ENCODE data around the gene C10orf143.

Gene C10orf143

DNA sequence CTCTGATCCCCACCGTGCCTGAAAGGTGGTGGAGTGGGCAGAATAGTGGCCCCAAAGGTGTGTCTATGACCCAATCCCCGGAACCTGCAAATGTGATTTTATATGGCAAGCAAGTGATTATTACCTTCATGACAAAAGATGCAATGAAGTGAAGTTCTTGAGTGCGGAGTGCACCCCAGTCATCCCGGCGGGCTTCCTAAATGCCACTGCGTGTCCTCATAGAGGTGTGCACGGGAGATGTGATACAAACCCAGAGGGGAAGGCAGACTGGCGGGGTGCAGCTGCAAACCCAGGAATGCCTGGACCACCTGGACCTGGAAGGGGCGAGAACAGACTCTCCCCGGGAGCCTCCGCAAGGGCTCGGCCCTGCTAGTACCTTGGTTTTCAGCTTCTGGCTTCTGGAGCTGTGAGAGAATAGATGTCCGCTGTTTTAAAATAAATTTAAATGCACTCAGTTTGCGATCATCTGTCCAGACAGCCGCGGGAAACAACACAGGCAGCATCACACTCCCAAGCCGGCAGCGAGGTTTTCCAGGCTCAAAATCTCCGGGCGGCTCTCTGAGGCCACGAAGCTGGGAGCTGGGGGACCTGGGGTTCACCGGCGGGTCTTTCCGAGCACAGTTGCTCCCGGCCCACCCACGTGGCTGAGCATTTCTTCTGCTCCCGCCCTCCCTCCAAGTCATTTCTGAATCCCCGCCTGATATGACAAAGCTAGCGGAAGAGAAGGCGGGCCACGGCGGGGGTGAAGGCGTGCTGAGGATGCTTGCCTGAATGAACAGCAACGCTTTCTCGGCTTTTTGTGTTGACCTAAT is 96.2 kb downstream of the C10orf143 start:
- Histone ChIP-seq H3K4me3 (ENCODE audit: low read depth, low read length) (no peak overlapping the region), H3K36me3 (ENCODE audit: control insufficient read depth in 2 of 2, insufficient read depth in 1 of 2, low read length in 2 of 2) (no peaks in the 10 kb centered on the region), H3K4me1 (ENCODE audit: control insufficient read depth, insufficient read depth, low read length) (no peaks in the 10 kb centered on the region), H3K27ac (ENCODE audit: extremely low read depth, low read depth, low read length) (no peak overlapping the region), H3K9me3 (ENCODE audit: control insufficient read depth, insufficient read depth, low read depth, low read length) (no peaks in the 10 kb centered on the region)
- CTCF ChIA-PET = no interaction called here
- TF ChIP-seq, protein P1, sequence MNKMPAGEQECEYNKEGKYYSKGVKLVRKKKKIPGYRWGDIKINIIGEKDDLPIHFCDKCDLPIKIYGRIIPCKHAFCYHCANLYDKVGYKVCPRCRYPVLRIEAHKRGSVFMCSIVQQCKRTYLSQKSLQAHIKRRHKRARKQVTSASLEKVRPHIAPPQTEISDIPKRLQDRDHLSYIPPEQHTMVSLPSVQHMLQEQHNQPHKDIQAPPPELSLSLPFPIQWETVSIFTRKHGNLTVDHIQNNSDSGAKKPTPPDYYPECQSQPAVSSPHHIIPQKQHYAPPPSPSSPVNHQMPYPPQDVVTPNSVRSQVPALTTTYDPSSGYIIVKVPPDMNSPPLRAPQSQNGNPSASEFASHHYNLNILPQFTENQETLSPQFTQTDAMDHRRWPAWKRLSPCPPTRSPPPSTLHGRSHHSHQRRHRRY (tag by site-specific recombination; IDR thresholded peaks at IDR 0.05) = no peak
- TF ChIP-seq, protein P2, sequence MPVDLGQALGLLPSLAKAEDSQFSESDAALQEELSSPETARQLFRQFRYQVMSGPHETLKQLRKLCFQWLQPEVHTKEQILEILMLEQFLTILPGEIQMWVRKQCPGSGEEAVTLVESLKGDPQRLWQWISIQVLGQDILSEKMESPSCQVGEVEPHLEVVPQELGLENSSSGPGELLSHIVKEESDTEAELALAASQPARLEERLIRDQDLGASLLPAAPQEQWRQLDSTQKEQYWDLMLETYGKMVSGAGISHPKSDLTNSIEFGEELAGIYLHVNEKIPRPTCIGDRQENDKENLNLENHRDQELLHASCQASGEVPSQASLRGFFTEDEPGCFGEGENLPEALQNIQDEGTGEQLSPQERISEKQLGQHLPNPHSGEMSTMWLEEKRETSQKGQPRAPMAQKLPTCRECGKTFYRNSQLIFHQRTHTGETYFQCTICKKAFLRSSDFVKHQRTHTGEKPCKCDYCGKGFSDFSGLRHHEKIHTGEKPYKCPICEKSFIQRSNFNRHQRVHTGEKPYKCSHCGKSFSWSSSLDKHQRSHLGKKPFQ (tag by site-specific recombination; IDR thresholded peaks at IDR 0.05) = no peak
- no peak for TF ChIP-seq ZNF514 (tag by site-specific recombination; IDR thresholded peaks at IDR 0.05)
- TF ChIP-seq ZNF19 (tag by site-specific recombination; IDR thresholded peaks at IDR 0.05; ENCODE audit: low read depth) = no peak
- no peak for TF ChIP-seq ZNF112 (tag by site-specific recombination; IDR thresholded peaks at IDR 0.05)
- TF ChIP-seq ZNF624 (tag by site-specific recombination; IDR thresholded peaks at IDR 0.05) = no peak
- TF ChIP-seq, protein P3, sequence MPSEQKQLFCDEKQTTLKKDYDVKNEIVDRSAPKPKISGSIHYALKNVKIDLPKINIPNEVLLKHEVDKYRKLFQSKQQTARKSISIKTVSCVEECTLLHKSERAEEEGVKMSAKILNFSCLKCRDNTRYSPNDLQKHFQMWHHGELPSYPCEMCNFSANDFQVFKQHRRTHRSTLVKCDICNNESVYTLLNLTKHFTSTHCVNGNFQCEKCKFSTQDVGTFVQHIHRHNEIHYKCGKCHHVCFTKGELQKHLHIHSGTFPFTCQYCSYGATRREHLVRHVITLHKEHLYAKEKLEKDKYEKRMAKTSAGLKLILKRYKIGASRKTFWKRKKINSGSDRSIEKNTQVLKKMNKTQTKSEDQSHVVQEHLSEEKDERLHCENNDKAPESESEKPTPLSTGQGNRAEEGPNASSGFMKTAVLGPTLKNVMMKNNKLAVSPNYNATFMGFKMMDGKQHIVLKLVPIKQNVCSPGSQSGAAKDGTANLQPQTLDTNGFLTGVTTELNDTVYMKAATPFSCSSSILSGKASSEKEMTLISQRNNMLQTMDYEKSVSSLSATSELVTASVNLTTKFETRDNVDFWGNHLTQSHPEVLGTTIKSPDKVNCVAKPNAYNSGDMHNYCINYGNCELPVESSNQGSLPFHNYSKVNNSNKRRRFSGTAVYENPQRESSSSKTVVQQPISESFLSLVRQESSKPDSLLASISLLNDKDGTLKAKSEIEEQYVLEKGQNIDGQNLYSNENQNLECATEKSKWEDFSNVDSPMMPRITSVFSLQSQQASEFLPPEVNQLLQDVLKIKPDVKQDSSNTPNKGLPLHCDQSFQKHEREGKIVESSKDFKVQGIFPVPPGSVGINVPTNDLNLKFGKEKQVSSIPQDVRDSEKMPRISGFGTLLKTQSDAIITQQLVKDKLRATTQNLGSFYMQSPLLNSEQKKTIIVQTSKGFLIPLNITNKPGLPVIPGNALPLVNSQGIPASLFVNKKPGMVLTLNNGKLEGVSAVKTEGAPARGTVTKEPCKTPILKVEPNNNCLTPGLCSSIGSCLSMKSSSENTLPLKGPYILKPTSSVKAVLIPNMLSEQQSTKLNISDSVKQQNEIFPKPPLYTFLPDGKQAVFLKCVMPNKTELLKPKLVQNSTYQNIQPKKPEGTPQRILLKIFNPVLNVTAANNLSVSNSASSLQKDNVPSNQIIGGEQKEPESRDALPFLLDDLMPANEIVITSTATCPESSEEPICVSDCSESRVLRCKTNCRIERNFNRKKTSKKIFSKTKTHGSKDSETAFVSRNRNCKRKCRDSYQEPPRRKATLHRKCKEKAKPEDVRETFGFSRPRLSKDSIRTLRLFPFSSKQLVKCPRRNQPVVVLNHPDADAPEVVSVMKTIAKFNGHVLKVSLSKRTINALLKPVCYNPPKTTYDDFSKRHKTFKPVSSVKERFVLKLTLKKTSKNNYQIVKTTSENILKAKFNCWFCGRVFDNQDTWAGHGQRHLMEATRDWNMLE (tag by site-specific recombination; conservative IDR thresholded peaks at IDR 0.05; ENCODE audit: low read depth) = no peak
- POLR2A ChIA-PET = no interaction called here

All from HEK293 (cell line).